Panc1 (cell line): ENCODE measurements around the gene AAK1. TPM values are rescaled to one million over a fixed set of nuclear protein-coding genes. Genes with fewer than 3 reads are reported as not detected.

Source experiments
- ATAC-seq: fragments of 200-7000 bp; cut with Tn5 transposase; 2 replicates; pipeline ENCODE4 v1.9.1; 2020; ENCODE audit warnings: mild to moderate bottlenecking, moderate library complexity
- BruUV-seq: library from RNA; stranded (reverse); fragments of 400-500 nt; replicated peaks from 2 replicates; lab custom pipeline; 2021; lab: Mats Ljungman, UMichigan
- CTCF ChIA-PET: fragments of 300-600 bp; sonication (Branson Sonifier 250); formaldehyde crosslinking; loops from one replicate; lab custom pipeline; 2022; ENCODE audit warnings: antibody characterized with exemption; lab: Charles Lee
- POLR2A ChIA-PET: fragments of 300-600 bp; sonication (Branson Sonifier 250); formaldehyde crosslinking; loops from one replicate; lab custom pipeline; 2022; ENCODE audit warnings: antibody characterized with exemption; lab: Charles Lee
- DNase-seq: peaks from one replicate; pipeline ENCODE4 v3.0.0-alpha.2; 2010; ENCODE audit warnings: low read depth, low spot score
- H3K27ac ChIP-seq: 2 replicates; pipeline ENCODE4 v1.5.1; 2011; ENCODE audit warnings: mild to moderate bottlenecking, low read length, inconsistent platforms
- H3K27me3 ChIP-seq: fragments of 200-500 bp; sonication (Bioruptor generic); 2 replicates; pipeline ENCODE4 v1.6.0; 2014; ENCODE audit warnings: low read length, inconsistent platforms; ENCODE audit not compliant: control insufficient read depth, insufficient read depth
- H3K36me3 ChIP-seq: fragments of 200-500 bp; sonication (Bioruptor generic); 2 replicates; pipeline ENCODE4 v1.5.1; 2014; ENCODE audit warnings: inconsistent platforms, mild to moderate bottlenecking, low read length, moderate library complexity; ENCODE audit not compliant: control insufficient read depth, insufficient read depth
- H3K4me1 ChIP-seq: 2 replicates; pipeline ENCODE4 v1.5.1; 2011; ENCODE audit warnings: inconsistent platforms, mild to moderate bottlenecking, low read length, moderate library complexity; ENCODE audit not compliant: control insufficient read depth, insufficient read depth
- H3K4me3 ChIP-seq, 2 experiments: 2 replicates each; pipeline ENCODE4 v1.5.1; 2011 to 2012; ENCODE audit warnings: low read depth in 2 of 2, low read length in 2 of 2, mild to moderate bottlenecking in 2 of 2, inconsistent platforms in 1 of 2, moderate library complexity in 1 of 2
- H3K9me3 ChIP-seq: fragments of 200-500 bp; sonication (Bioruptor generic); 2 replicates; pipeline ENCODE4 v1.5.1; 2014; ENCODE audit warnings: low read depth, mild to moderate bottlenecking, inconsistent platforms, low read length, moderate library complexity; ENCODE audit not compliant: control insufficient read depth, insufficient read depth
- CTCF ChIP-seq: fragments of 450-650 bp; IDR thresholded peaks from 2 replicates; pipeline ENCODE4 v1.5.1; 2017; ENCODE audit warnings: mild to moderate bottlenecking
- POLR2AphosphoS5 ChIP-seq: IDR thresholded peaks from 2 replicates; pipeline ENCODE4 v1.6.1; 2012; ENCODE audit warnings: mild to moderate bottlenecking, low read depth, low read length, moderate library complexity
- SIN3A ChIP-seq: IDR thresholded peaks from 2 replicates; pipeline ENCODE4 v1.6.1; 2012; ENCODE audit warnings: low read depth, mild to moderate bottlenecking, low read length, moderate library complexity, borderline replicate concordance; ENCODE audit not compliant: insufficient read depth
- TCF7L2 ChIP-seq: IDR thresholded peaks from 2 replicates; pipeline ENCODE4 v1.6.1; 2011; ENCODE audit warnings: mild to moderate bottlenecking, low read depth, low read length, inconsistent platforms
- in situ Hi-C: cut with HindIII; loops from 2 replicates; pipeline ENCODE4 v1.10.0; 2016; ENCODE audit warnings: low sequenced_read_pairs, low pct_unique_long_range_greater_than_20kb
- intact Hi-C: fragments of 100-400 bp; cut with micrococcal nuclease; formaldehyde crosslinking; loops from one replicate; pipeline ENCODE4 v1.10.0; 2022; ENCODE audit not compliant: unreplicated experiment
- total RNA-seq: library from RNA; stranded (reverse); gene quantifications from one replicate; pipeline ENCODE4 v1.2.1, GENCODE V29; 2021; ENCODE audit not compliant: unreplicated experiment
- TF ChIP-seq, protein P1 (sequence below), 2 experiments: IDR thresholded peaks; 2 replicates each; pipeline ENCODE4 v1.6.1; 2011 to 2012; ENCODE audit warnings: low read depth in 2 of 2, control low read depth in 1 of 2, low read length in 1 of 2, mild to moderate bottlenecking in 1 of 2, moderate library complexity in 1 of 2; ENCODE audit not compliant: insufficient read depth in 1 of 2

Gene AAK1
- total RNA-seq, 1 experiment from 2014 or later = 123 TPM

GRCh38 chr2:69465513-69466456 is 177.8 kb downstream of the AAK1 start:
- in situ Hi-C loops = no loop called here
- Histone ChIP-seq H3K27me3 (no peaks in the 10 kb centered on the region), H3K4me1 (no peaks in the 10 kb centered on the region), H3K9me3 (no peaks in the 10 kb centered on the region), H3K36me3 (peaks cover 2% of the 10 kb centered on the region), H3K27ac (no peak overlapping the region), H3K4me3 (no peak overlapping the region)
- ATAC-seq = no peak
- ChIA-PET CTCF (no interaction called here), POLR2A (interaction anchor here (0.6 kb wide), 1 partner anchor 731 kb away, joined by 7 read pairs; no protein-coding TSS in a partner anchor)
- TF ChIP-seq CTCF = no peak
- no peak for TF ChIP-seq POLR2AphosphoS5
- TF ChIP-seq, protein P1, sequence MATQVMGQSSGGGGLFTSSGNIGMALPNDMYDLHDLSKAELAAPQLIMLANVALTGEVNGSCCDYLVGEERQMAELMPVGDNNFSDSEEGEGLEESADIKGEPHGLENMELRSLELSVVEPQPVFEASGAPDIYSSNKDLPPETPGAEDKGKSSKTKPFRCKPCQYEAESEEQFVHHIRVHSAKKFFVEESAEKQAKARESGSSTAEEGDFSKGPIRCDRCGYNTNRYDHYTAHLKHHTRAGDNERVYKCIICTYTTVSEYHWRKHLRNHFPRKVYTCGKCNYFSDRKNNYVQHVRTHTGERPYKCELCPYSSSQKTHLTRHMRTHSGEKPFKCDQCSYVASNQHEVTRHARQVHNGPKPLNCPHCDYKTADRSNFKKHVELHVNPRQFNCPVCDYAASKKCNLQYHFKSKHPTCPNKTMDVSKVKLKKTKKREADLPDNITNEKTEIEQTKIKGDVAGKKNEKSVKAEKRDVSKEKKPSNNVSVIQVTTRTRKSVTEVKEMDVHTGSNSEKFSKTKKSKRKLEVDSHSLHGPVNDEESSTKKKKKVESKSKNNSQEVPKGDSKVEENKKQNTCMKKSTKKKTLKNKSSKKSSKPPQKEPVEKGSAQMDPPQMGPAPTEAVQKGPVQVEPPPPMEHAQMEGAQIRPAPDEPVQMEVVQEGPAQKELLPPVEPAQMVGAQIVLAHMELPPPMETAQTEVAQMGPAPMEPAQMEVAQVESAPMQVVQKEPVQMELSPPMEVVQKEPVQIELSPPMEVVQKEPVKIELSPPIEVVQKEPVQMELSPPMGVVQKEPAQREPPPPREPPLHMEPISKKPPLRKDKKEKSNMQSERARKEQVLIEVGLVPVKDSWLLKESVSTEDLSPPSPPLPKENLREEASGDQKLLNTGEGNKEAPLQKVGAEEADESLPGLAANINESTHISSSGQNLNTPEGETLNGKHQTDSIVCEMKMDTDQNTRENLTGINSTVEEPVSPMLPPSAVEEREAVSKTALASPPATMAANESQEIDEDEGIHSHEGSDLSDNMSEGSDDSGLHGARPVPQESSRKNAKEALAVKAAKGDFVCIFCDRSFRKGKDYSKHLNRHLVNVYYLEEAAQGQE (IDR thresholded peaks at IDR 0.05; ENCODE audit: insufficient read depth in 1 of 2, low read depth in 2 of 2, low read length in 1 of 2) = no peak
- no peak for DNase-seq
- no TSS peak for BruUV-seq
- intact Hi-C loops = no loop called here

GRCh38 chr2:69464575-69464974 is 179.0 kb downstream of the AAK1 start:
- Histone ChIP-seq H3K4me3 (no peak overlapping the region), H3K36me3 (peaks cover 2% of the 10 kb centered on the region), H3K27ac (no peak overlapping the region), H3K27me3 (no peaks in the 10 kb centered on the region), H3K9me3 (no peaks in the 10 kb centered on the region), H3K4me1 (no peaks in the 10 kb centered on the region)
- ATAC-seq = no peak; the same call in 1 of the 2 replicates
- TF ChIP-seq TCF7L2 (no peak), CTCF (no peak), SIN3A (no peak), POLR2AphosphoS5 (no peak)
- TF ChIP-seq, protein P1 (IDR thresholded peaks at IDR 0.05; ENCODE audit: insufficient read depth in 1 of 2, low read depth in 2 of 2, low read length in 1 of 2) = no peak
- intact Hi-C loops = no loop called here
- POLR2A ChIA-PET = interaction anchor here (0.6 kb wide), 1 partner anchor 732 kb away, joined by 7 read pairs; no protein-coding TSS in a partner anchor
- in situ Hi-C loops = no loop called here
- BruUV-seq = no TSS peak
- no peak for DNase-seq
- CTCF ChIA-PET = no interaction called here
